Measurements from ENCODE around the gene SUSD4.

SUSD4 gene

GRCh38 chr1:223390618-223391017 is 26.6 kb upstream of the SUSD4 start:
- H3K27me3 Mint-ChIP-seq = peaks cover 45% of the 10 kb centered on the region
- H3K9me3 Mint-ChIP-seq = peaks cover 2% of the 10 kb centered on the region
- H3K27ac Mint-ChIP-seq = no peak overlapping the region
- H3K36me3 Mint-ChIP-seq (ENCODE audit: low read depth) = no peaks in the 10 kb centered on the region
- no peaks in the 10 kb centered on the region for H3K4me1 Mint-ChIP-seq (ENCODE audit: low read depth)
- DNase-seq = no peak
- no peak overlapping the region for H3K4me3 Mint-ChIP-seq

- H3K36me3 Mint-ChIP-seq (ENCODE audit: low read depth) = no peaks in the 10 kb centered on the region
- H3K4me1 Mint-ChIP-seq (ENCODE audit: low read depth) = no peaks in the 10 kb centered on the region
- no peak overlapping the region for H3K27ac Mint-ChIP-seq
- H3K4me3 Mint-ChIP-seq = no peak overlapping the region
- DNase-seq = no peak
- H3K27me3 Mint-ChIP-seq = peaks cover 13% of the 10 kb centered on the region
- no peaks in the 10 kb centered on the region for H3K9me3 Mint-ChIP-seq
Measured at GRCh38 chr1:223386013-223386412, 22.0 kb upstream of the SUSD4 start.

- Mint-ChIP-seq H3K27ac (no peak overlapping the region), H3K9me3 (peaks cover 5% of the 10 kb centered on the region), H3K36me3 (ENCODE audit: low read depth) (no peaks in the 10 kb centered on the region), H3K4me1 (ENCODE audit: low read depth) (no peaks in the 10 kb centered on the region), H3K4me3 (no peak overlapping the region), H3K27me3 (peaks cover 18% of the 10 kb centered on the region)
- no peak for DNase-seq
Measured at GRCh38 chr1:223378754-223379153, 14.8 kb upstream of the SUSD4 start.

GRCh38 chr1:223374064-223374610 is 10.2 kb upstream of the SUSD4 start:
- no peak overlapping the region for H3K4me3 Mint-ChIP-seq
- peaks cover 5% of the 10 kb centered on the region for H3K9me3 Mint-ChIP-seq
- H3K36me3 Mint-ChIP-seq (ENCODE audit: low read depth) = no peaks in the 10 kb centered on the region
- H3K27me3 Mint-ChIP-seq = peaks cover 24% of the 10 kb centered on the region
- no peak overlapping the region for H3K27ac Mint-ChIP-seq
- no peak for DNase-seq
- H3K4me1 Mint-ChIP-seq (ENCODE audit: low read depth) = no peaks in the 10 kb centered on the region

- no peaks in the 10 kb centered on the region for H3K9me3 Mint-ChIP-seq
- peak overlapping the region; percentile 69 for H3K4me3 Mint-ChIP-seq
- H3K4me1 Mint-ChIP-seq (ENCODE audit: low read depth) = peaks cover 17% of the 10 kb centered on the region
- H3K27ac Mint-ChIP-seq = no peak overlapping the region
- peak; percentile 54 for DNase-seq
- peaks cover 40% of the 10 kb centered on the region for H3K27me3 Mint-ChIP-seq
- peaks cover 1% of the 10 kb centered on the region for H3K36me3 Mint-ChIP-seq (ENCODE audit: low read depth)
Measured at GRCh38 chr1:223364685-223365382, 858 bp upstream of the SUSD4 start.

GRCh38 chr1:223363057-223363855 is 720 bp downstream of the SUSD4 start:
- peak overlapping the region; percentile 81 for H3K4me3 Mint-ChIP-seq
- peak; percentile 51 for DNase-seq
- H3K9me3 Mint-ChIP-seq = no peaks in the 10 kb centered on the region
- H3K4me1 Mint-ChIP-seq (ENCODE audit: low read depth) = peaks cover 17% of the 10 kb centered on the region
- peaks cover 40% of the 10 kb centered on the region for H3K27me3 Mint-ChIP-seq
- H3K27ac Mint-ChIP-seq = no peak overlapping the region
- peaks cover 1% of the 10 kb centered on the region for H3K36me3 Mint-ChIP-seq (ENCODE audit: low read depth)

- peaks cover 14% of the 10 kb centered on the region for H3K4me1 Mint-ChIP-seq (ENCODE audit: low read depth)
- H3K36me3 Mint-ChIP-seq (ENCODE audit: low read depth) = peaks cover under 1% of the 10 kb centered on the region
- H3K27me3 Mint-ChIP-seq = peaks cover 20% of the 10 kb centered on the region
- H3K9me3 Mint-ChIP-seq = no peaks in the 10 kb centered on the region
- no peak overlapping the region for H3K27ac Mint-ChIP-seq
- H3K4me3 Mint-ChIP-seq = no peak overlapping the region
- DNase-seq = no peak
Measured at GRCh38 chr1:223358826-223359225, 5.2 kb downstream of the SUSD4 start.

- Mint-ChIP-seq H3K36me3 (ENCODE audit: low read depth) (no peaks in the 10 kb centered on the region), H3K4me1 (ENCODE audit: low read depth) (no peaks in the 10 kb centered on the region), H3K4me3 (no peak overlapping the region), H3K27ac (no peak overlapping the region), H3K27me3 (no peaks in the 10 kb centered on the region), H3K9me3 (no peaks in the 10 kb centered on the region)
- no peak for DNase-seq
Measured at GRCh38 chr1:223355699-223356098, 8.3 kb downstream of the SUSD4 start.

- Mint-ChIP-seq H3K4me1 (ENCODE audit: low read depth) (no peaks in the 10 kb centered on the region), H3K4me3 (no peak overlapping the region), H3K27me3 (no peaks in the 10 kb centered on the region), H3K36me3 (ENCODE audit: low read depth) (no peaks in the 10 kb centered on the region), H3K9me3 (no peaks in the 10 kb centered on the region), H3K27ac (no peak overlapping the region)
- DNase-seq = no peak
Measured at GRCh38 chr1:223353939-223354338, 10.0 kb downstream of the SUSD4 start.

GRCh38 chr1:223352944-223353343 is 11.0 kb downstream of the SUSD4 start:
- DNase-seq = no peak
- H3K4me1 Mint-ChIP-seq (ENCODE audit: low read depth) = no peaks in the 10 kb centered on the region
- H3K4me3 Mint-ChIP-seq = no peak overlapping the region
- H3K36me3 Mint-ChIP-seq (ENCODE audit: low read depth) = no peaks in the 10 kb centered on the region
- H3K27me3 Mint-ChIP-seq = no peaks in the 10 kb centered on the region
- no peak overlapping the region for H3K27ac Mint-ChIP-seq
- H3K9me3 Mint-ChIP-seq = no peaks in the 10 kb centered on the region

- Mint-ChIP-seq H3K4me3 (no peak overlapping the region), H3K27me3 (no peaks in the 10 kb centered on the region), H3K36me3 (ENCODE audit: low read depth) (no peaks in the 10 kb centered on the region), H3K9me3 (no peaks in the 10 kb centered on the region), H3K27ac (no peak overlapping the region), H3K4me1 (ENCODE audit: low read depth) (no peaks in the 10 kb centered on the region)
- no peak for DNase-seq
Measured at GRCh38 chr1:223350361-223350908, 13.5 kb downstream of the SUSD4 start.

- Mint-ChIP-seq H3K9me3 (no peaks in the 10 kb centered on the region), H3K27me3 (no peaks in the 10 kb centered on the region), H3K36me3 (ENCODE audit: low read depth) (no peaks in the 10 kb centered on the region), H3K4me3 (no peak overlapping the region), H3K27ac (no peak overlapping the region), H3K4me1 (ENCODE audit: low read depth) (no peaks in the 10 kb centered on the region)
- no peak for DNase-seq
Measured at GRCh38 chr1:223349241-223349640, 14.7 kb downstream of the SUSD4 start.

- H3K27ac Mint-ChIP-seq = no peak overlapping the region
- no peaks in the 10 kb centered on the region for H3K36me3 Mint-ChIP-seq (ENCODE audit: low read depth)
- no peak for DNase-seq
- H3K9me3 Mint-ChIP-seq = no peaks in the 10 kb centered on the region
- no peaks in the 10 kb centered on the region for H3K27me3 Mint-ChIP-seq
- no peak overlapping the region for H3K4me3 Mint-ChIP-seq
- H3K4me1 Mint-ChIP-seq (ENCODE audit: low read depth) = no peaks in the 10 kb centered on the region
Measured at GRCh38 chr1:223348439-223348838, 15.5 kb downstream of the SUSD4 start.

GRCh38 chr1:223347583-223347982 is 16.4 kb downstream of the SUSD4 start:
- DNase-seq = no peak
- Mint-ChIP-seq H3K27me3 (no peaks in the 10 kb centered on the region), H3K36me3 (ENCODE audit: low read depth) (no peaks in the 10 kb centered on the region), H3K27ac (no peak overlapping the region), H3K4me3 (no peak overlapping the region), H3K9me3 (no peaks in the 10 kb centered on the region), H3K4me1 (ENCODE audit: low read depth) (no peaks in the 10 kb centered on the region)

GRCh38 chr1:223346311-223346710 is 17.7 kb downstream of the SUSD4 start:
- Mint-ChIP-seq H3K9me3 (no peaks in the 10 kb centered on the region), H3K36me3 (ENCODE audit: low read depth) (no peaks in the 10 kb centered on the region), H3K27ac (no peak overlapping the region), H3K4me1 (ENCODE audit: low read depth) (no peaks in the 10 kb centered on the region), H3K4me3 (no peak overlapping the region), H3K27me3 (no peaks in the 10 kb centered on the region)
- DNase-seq = no peak
